Upper lobe of right lung (tissue), 1 donor: ENCODE measurements around the gene ADAMTS12. TPM values are rescaled to one million over a fixed set of nuclear protein-coding genes. Genes with fewer than 3 reads are reported as not detected.

Experiments used
- ATAC-seq: fragments of 200-7000 bp; cut with Tn5 transposase; one replicate; pipeline ENCODE4 v1.9.1; 2020; ENCODE audit warnings: mild to moderate bottlenecking, moderate library complexity
- DNase-seq: peaks from one replicate; pipeline ENCODE4 v3.0.0-alpha.2; 2020
- H3K27ac ChIP-seq: fragments of 200-600 bp; one replicate; pipeline ENCODE4 v1.8.0; 2022
- H3K27me3 ChIP-seq: fragments of 200-600 bp; one replicate; pipeline ENCODE4 v1.8.0; 2022; ENCODE audit warnings: mild to moderate bottlenecking
- H3K36me3 ChIP-seq: fragments of 200-600 bp; one replicate; pipeline ENCODE4 v1.8.0; 2022
- H3K4me1 ChIP-seq: fragments of 200-600 bp; one replicate; pipeline ENCODE4 v1.8.0; 2022
- H3K4me3 ChIP-seq: fragments of 200-600 bp; one replicate; pipeline ENCODE4 v1.8.0; 2022; ENCODE audit warnings: mild to moderate bottlenecking
- H3K9me3 ChIP-seq: fragments of 200-600 bp; one replicate; pipeline ENCODE4 v1.8.0; 2022
- intact Hi-C: fragments of 100-400 bp; cut with DNase I; formaldehyde crosslinking; loops from one replicate; pipeline ENCODE4 v1.11.0; 2022
- total RNA-seq: library from RNA; stranded (reverse); fragmentation: NEBNext Ultra II Directional; extraction: Animal tissue kit (Norgen Biotek cat#: 25700); gene quantifications from one replicate; pipeline ENCODE4 v1.2.1, GENCODE V29; 2021
- TF ChIP-seq, protein P1 (sequence below): fragments of 200-600 bp; IDR thresholded peaks from one replicate; pipeline ENCODE4 v1.8.0; 2022; ENCODE audit warnings: antibody characterized with exemption
- donor health status: DM: no; HTN: yes; CAD: no; lungs with severe emphysema.

Gene ADAMTS12
- total RNA-seq, 1 donor from 2014 or later, result 11.2 TPM

DNA sequence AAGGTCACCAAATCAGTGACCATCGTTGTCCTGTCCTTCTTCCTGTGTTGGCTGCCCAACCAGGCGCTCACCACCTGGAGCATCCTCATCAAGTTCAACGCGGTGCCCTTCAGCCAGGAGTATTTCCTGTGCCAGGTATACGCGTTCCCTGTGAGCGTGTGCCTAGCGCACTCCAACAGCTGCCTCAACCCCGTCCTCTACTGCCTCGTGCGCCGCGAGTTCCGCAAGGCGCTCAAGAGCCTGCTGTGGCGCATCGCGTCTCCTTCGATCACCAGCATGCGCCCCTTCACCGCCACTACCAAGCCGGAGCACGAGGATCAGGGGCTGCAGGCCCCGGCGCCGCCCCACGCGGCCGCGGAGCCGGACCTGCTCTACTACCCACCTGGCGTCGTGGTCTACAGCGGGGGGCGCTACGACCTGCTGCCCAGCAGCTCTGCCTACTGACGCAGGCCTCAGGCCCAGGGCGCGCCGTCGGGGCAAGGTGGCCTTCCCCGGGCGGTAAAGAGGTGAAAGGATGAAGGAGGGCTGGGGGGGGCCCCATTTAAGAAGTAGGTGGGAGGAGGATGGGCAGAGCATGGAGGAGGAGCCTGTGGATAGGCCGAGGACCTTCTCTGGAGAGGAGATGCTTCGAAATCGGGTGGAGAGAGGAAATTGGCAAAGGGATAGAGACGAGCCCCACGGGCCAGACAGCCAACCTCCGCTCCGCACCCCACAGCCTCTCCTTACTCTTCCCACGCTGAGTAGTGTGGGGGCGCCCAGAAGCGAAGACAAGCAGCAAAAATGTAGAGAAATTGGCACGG lies 46.1 kb upstream of the ADAMTS12 start:
- H3K27ac ChIP-seq, result no peak overlapping the region
- no peaks in the 10 kb centered on the region for H3K9me3 ChIP-seq
- H3K4me3 ChIP-seq, result no peak overlapping the region
- TF ChIP-seq, protein P1, sequence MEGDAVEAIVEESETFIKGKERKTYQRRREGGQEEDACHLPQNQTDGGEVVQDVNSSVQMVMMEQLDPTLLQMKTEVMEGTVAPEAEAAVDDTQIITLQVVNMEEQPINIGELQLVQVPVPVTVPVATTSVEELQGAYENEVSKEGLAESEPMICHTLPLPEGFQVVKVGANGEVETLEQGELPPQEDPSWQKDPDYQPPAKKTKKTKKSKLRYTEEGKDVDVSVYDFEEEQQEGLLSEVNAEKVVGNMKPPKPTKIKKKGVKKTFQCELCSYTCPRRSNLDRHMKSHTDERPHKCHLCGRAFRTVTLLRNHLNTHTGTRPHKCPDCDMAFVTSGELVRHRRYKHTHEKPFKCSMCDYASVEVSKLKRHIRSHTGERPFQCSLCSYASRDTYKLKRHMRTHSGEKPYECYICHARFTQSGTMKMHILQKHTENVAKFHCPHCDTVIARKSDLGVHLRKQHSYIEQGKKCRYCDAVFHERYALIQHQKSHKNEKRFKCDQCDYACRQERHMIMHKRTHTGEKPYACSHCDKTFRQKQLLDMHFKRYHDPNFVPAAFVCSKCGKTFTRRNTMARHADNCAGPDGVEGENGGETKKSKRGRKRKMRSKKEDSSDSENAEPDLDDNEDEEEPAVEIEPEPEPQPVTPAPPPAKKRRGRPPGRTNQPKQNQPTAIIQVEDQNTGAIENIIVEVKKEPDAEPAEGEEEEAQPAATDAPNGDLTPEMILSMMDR, result no peak
- ATAC-seq, result no peak
- peaks cover 67% of the 10 kb centered on the region for H3K27me3 ChIP-seq
- peaks cover 10% of the 10 kb centered on the region for H3K4me1 ChIP-seq
- no peaks in the 10 kb centered on the region for H3K36me3 ChIP-seq
- intact Hi-C loops, result loop anchor here (5.0 kb wide), 1 partner anchor 501 kb away; no protein-coding TSS in a partner anchor
- DNase-seq, result no peak

- ATAC-seq (no peak), DNase-seq (no peak)
- TF ChIP-seq, protein P1, result no peak
- Histone ChIP-seq H3K4me3 (peak overlapping the region; percentile 28), H3K27ac (no peak overlapping the region), H3K4me1 (peaks cover 10% of the 10 kb centered on the region), H3K27me3 (peaks cover 66% of the 10 kb centered on the region), H3K36me3 (no peaks in the 10 kb centered on the region), H3K9me3 (no peaks in the 10 kb centered on the region)
- intact Hi-C loops, result loop anchor here (5.0 kb wide), 1 partner anchor 500 kb away; no protein-coding TSS in a partner anchor
These were observed 45.4 kb upstream of the ADAMTS12 start for GRCh38 chr5:33937017-33937706.

- Histone ChIP-seq H3K27ac (no peak within 1 kb of the TSS), H3K4me3 (peak within 1 kb of the TSS; percentile 28), H3K9me3 (no peaks in the 10 kb centered on the region), H3K27me3 (peaks cover 59% of the 10 kb centered on the region), H3K36me3 (no peaks in the 10 kb centered on the region), H3K4me1 (peaks cover 10% of the 10 kb centered on the region)
- DNase-seq (no peak), ATAC-seq (peak; percentile 8)
- intact Hi-C loops, result loop anchor here (5.0 kb wide), 1 partner anchor 499 kb away; no protein-coding TSS in a partner anchor
- TF ChIP-seq, protein P1, result no peak
These were observed 44.7 kb upstream of the ADAMTS12 start, which contains the start of gene RXFP3 for GRCh38 chr5:33936381-33937016. Gene RXFP3, plus strand, starts transcription at chr5:33936386. Its CDS starts 355 bp downstream, at chr5:33936741.

GRCh38 chr5:33936004-33936380 lies 44.2 kb upstream of the ADAMTS12 start:
- Histone ChIP-seq H3K27ac (no peak overlapping the region), H3K36me3 (no peaks in the 10 kb centered on the region), H3K4me3 (peak overlapping the region; percentile 28), H3K4me1 (peaks cover 10% of the 10 kb centered on the region), H3K9me3 (no peaks in the 10 kb centered on the region), H3K27me3 (peaks cover 55% of the 10 kb centered on the region)
- intact Hi-C loops, result loop anchor here (5.0 kb wide), 1 partner anchor 499 kb away; no protein-coding TSS in a partner anchor
- TF ChIP-seq, protein P1, result peak; percentile 19
- ATAC-seq (peak; percentile 70), DNase-seq (peak; percentile 73)

- Histone ChIP-seq H3K27ac (no peak overlapping the region), H3K36me3 (no peaks in the 10 kb centered on the region), H3K4me1 (peaks cover 10% of the 10 kb centered on the region), H3K9me3 (no peaks in the 10 kb centered on the region), H3K27me3 (peaks cover 37% of the 10 kb centered on the region), H3K4me3 (no peak overlapping the region)
- DNase-seq (no peak), ATAC-seq (no peak)
- TF ChIP-seq, protein P1, result no peak
- intact Hi-C loops, result no loop called here
These were observed 42.4 kb upstream of the ADAMTS12 start for GRCh38 chr5:33934176-33934575.
